H54 (cell line): ENCODE measurements around the gene CARF.
"Not testable (repeated sequence)": the region's sequence is repeated elsewhere in the genome, so short reads cannot be mapped to it uniquely, and the experiment has no call there.

Experiments used
- DNase-seq: peaks from one replicate; pipeline ENCODE4 v3.0.0; 2011; ENCODE audit warnings: low spot score, mixed read lengths; ENCODE audit not compliant: insufficient read length
- FAIRE-seq: peaks from 3 replicates; lab custom pipeline; 2011; peaks lifted over from hg19 to GRCh38; lab: Jason Lieb, UNC
- POLR2A ChIP-seq: IDR thresholded peaks from 2 replicates; pipeline ENCODE4 v1.6.1; 2011; ENCODE audit warnings: low read depth, mild to moderate bottlenecking, low read length

CARF gene

GRCh38 chr2:202911203-202911511 is 918 bp upstream of the CARF start:
- no peak for FAIRE-seq
- no peak for DNase-seq
- TF ChIP-seq POLR2A = no peak

- FAIRE-seq = not testable (repeated sequence)
Measured at GRCh38 chr2:202912342-202913201, 497 bp downstream of the CARF start.

GRCh38 chr2:202918860-202919259 is 6.8 kb downstream of the CARF start:
- FAIRE-seq (no peak), DNase-seq (no peak)
- TF ChIP-seq POLR2A = no peak

More at GRCh38 chr2:202912342-202913201, 497 bp downstream of the CARF start:
- TF ChIP-seq POLR2A = peak; percentile 10; the same call in 1 of the 2 replicates
- DNase-seq = not testable (repeated sequence)

- DNase-seq (no peak), FAIRE-seq (no peak)
- no peak for TF ChIP-seq POLR2A
Measured at GRCh38 chr2:202932425-202933138, 20.5 kb downstream of the CARF start.

GRCh38 chr2:202933139-202933510 is 21.1 kb downstream of the CARF start:
- no peak for FAIRE-seq
- no peak for TF ChIP-seq POLR2A
- DNase-seq = no peak

GRCh38 chr2:202933958-202934357 is 21.9 kb downstream of the CARF start:
- no peak for TF ChIP-seq POLR2A
- no peak for FAIRE-seq
- no peak for DNase-seq

- FAIRE-seq = no peak
- no peak for TF ChIP-seq POLR2A
- no peak for DNase-seq
Measured at GRCh38 chr2:202934456-202934855, 22.4 kb downstream of the CARF start.

- DNase-seq = no peak
- TF ChIP-seq POLR2A = no peak
- FAIRE-seq = no peak
Measured at GRCh38 chr2:202938960-202939359, 26.9 kb downstream of the CARF start.

- TF ChIP-seq POLR2A = no peak
- FAIRE-seq = no peak
- no peak for DNase-seq
Measured at GRCh38 chr2:202941771-202942170, 29.7 kb downstream of the CARF start.

- TF ChIP-seq POLR2A = no peak
- FAIRE-seq (no peak), DNase-seq (no peak)
Measured at GRCh38 chr2:202944408-202944807, 32.3 kb downstream of the CARF start.

GRCh38 chr2:202944816-202945215 is 32.7 kb downstream of the CARF start:
- DNase-seq = no peak
- TF ChIP-seq POLR2A = no peak
- no peak for FAIRE-seq

- FAIRE-seq = no peak
Measured at GRCh38 chr2:202945497-202945896, 33.4 kb downstream of the CARF start.

GRCh38 chr2:202949333-202949732 is 37.3 kb downstream of the CARF start:
- FAIRE-seq, DNase-seq: not testable (repeated sequence)

More at GRCh38 chr2:202945497-202945896, 33.4 kb downstream of the CARF start:
- TF ChIP-seq POLR2A = no peak
- no peak for DNase-seq

GRCh38 chr2:202950592-202950991 is 38.5 kb downstream of the CARF start:
- DNase-seq (no peak), FAIRE-seq (no peak)
- TF ChIP-seq POLR2A = no peak
